Erythroblast (primary cell): ENCODE data around the gene ERAS.
A peak's percentile ranks its signal among the peaks of the same experiment; 100 is the strongest.

ENCODE experiments used
- GATA1 ChIP-seq: IDR thresholded peaks from 2 replicates; pipeline ENCODE4 v1.6.1; 2011; ENCODE audit warnings: low read depth, mild to moderate bottlenecking, control low read depth, low read length, moderate library complexity
- POLR2A ChIP-seq: IDR thresholded peaks from 2 replicates; pipeline ENCODE4 v1.6.1; 2011; ENCODE audit warnings: mild to moderate bottlenecking, low read length

DNA sequence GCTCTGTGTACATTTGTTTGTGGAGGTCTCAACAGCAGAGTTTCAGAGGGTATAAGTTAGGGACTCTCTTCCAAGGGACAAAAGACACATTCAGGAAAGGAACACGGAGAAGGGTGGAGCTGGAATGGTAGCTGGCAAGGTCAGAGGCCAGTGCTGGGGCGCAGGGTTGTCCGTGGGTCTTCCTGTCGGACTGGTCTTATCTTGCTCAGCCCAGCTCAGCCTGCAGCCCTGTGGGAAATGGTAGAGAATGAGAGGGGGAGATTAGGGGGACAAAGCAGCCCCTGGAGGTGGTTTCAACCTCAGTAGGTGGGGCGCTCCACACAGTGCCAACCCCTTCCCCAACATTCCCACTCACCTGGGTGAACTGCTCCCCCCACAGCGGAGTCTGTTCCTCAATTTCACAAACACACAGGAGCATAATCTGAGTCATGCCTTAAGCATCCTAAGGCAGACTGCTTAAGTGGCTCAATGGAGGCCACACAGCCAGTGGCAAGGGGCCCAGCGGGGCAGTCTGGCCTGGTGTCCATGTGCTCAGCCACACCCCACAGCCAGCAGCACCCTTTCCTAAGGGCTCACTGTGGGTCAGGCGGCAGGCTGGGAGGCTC is 31.3 kb upstream of the ERAS start:
- peak; percentile 15 for TF ChIP-seq POLR2A
- TF ChIP-seq GATA1 = no peak
